GM18909 (cell line): ENCODE data around the gene ARID1B.

ENCODE experiments used
- ATAC-seq: cut with Tn5 transposase; IDR thresholded peaks from one replicate; pipeline ENCODE4 v1.9.1; 2021; ENCODE audit warnings: mild to moderate bottlenecking; ENCODE audit not compliant: unreplicated experiment, poor library complexity

Gene ARID1B

GRCh38 chr6:156848533-156848932 is 71.4 kb downstream of the ARID1B start:
- ATAC-seq, result no peak

- ATAC-seq, result no peak
These were observed 72.6 kb downstream of the ARID1B start for GRCh38 chr6:156849806-156850205.

GRCh38 chr6:156850353-156850752 is 73.2 kb downstream of the ARID1B start:
- ATAC-seq, result no peak

GRCh38 chr6:156851454-156851921 is 74.3 kb downstream of the ARID1B start:
- peak; percentile 37 for ATAC-seq

DNA sequence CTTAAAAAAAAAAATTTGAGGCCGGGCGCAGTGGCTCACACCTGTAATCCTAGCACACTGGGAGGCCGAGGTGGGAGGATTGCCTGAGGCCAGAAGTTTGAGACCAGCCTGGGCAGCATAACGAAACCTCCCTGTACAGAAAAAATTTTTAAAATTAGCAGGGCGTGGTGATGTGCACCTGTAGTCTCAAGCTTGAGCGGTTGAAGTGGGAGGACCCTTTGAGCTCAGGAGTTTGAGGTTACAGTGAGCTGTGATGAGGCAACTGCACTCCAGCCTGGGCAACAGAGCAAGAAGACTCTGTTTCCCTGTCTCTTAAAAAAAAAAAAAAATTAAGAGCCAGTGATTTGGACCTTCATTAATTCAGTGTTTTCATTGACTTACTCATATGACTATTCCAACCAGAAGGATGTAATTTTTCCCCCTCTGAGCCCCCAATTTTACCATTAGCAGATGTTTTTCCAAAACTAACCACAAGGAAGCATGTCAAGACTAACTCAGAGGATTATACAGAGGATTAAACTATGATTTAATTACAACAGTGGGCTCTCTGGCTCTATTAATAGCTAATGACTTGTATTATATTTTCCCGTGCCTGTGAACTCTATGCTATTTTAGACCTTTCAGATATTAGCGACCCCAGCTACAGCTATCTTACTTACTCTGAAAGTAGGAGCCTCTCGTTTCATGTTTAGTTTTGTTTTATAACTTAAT is 75.1 kb downstream of the ARID1B start:
- peak; percentile 71 for ATAC-seq

- no peak for ATAC-seq
These were observed 75.7 kb downstream of the ARID1B start for GRCh38 chr6:156852858-156853216.

GRCh38 chr6:156853733-156854132 is 76.6 kb downstream of the ARID1B start:
- ATAC-seq, result no peak

GRCh38 chr6:156854466-156855161 is 77.4 kb downstream of the ARID1B start:
- no peak for ATAC-seq

DNA sequence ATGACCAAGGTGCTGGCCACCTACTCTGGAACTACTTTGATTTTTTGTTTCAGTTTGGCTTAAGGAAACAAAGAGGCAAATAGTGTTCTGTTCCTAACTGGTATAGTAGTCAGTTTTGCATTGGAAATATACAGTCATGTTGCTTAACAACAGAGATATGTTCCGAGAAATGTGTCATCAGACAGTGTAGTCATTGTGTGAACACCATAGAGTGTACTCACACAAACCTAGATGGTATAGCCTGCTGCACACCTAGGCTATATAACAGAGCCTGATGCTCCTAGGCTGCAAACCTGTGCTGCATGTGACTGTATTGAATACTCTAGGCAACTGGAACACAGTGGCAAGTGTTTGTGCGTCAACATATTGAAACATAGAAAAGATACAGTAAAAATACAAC is 80.4 kb downstream of the ARID1B start:
- peak; percentile 51 for ATAC-seq

GRCh38 chr6:156859686-156860085 is 82.5 kb downstream of the ARID1B start:
- ATAC-seq, result no peak

DNA sequence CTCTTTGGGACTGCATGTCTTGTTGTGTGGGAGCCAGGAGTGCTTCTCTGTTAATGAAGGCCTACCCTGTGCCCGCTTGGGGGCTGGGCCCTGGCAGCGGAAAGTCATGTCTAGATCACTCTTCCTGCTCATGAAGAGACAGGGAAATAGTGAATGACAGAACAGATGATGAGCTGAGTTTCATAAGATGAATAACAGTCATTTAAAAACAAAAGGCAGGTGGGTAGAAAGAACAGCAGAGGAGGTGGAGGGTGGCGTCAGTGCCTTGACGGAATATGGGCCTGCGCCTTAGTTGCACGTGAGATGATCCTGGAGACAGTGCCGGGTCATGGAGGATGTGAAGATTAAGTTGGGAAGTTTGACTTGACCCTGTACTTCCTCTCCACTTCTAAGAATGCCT is 85.5 kb downstream of the ARID1B start:
- no peak for ATAC-seq

DNA sequence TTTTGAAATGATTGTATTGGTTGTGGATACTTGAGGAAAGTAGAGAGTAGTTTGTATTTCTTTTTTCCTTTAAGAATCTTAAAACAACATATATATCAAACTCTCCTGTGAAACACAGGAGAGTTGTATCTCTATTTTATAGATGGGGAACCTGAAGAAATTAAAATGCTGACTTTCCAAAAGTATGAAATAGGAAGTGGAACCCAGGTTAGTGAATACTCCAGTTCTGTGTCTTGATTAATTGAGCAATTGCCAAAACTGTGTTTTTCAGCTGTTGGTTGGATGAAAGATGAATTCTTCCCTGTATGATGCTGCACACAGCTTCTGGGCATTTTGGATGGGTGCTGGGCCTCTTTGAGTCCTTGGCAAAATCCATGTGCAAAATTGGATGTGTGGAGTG is 86.3 kb downstream of the ARID1B start:
- ATAC-seq, result no peak

DNA sequence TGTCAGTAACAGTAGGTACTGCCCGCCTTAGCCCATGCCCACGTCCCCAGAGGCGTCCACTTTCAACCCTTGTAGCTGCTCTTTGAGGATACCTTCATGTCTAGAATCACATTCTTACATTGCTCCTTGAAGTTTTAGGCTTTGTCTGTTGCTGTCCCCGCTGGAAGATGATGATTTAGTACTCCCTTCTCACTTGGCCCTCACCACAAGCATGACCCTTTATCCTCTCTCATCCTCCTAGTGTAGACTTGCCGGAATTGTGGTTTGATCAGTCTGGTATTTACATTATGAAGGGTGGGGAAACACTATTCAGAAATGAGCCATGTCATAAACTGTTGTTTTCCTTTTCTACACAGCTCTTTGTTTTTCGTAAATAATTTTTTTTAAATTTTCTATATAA is 87.4 kb downstream of the ARID1B start:
- ATAC-seq, result no peak

- no peak for ATAC-seq
These were observed 87.9 kb downstream of the ARID1B start for GRCh38 chr6:156865019-156865629.

GRCh38 chr6:156866220-156867015 is 89.2 kb downstream of the ARID1B start:
- peak; percentile 65 for ATAC-seq

DNA sequence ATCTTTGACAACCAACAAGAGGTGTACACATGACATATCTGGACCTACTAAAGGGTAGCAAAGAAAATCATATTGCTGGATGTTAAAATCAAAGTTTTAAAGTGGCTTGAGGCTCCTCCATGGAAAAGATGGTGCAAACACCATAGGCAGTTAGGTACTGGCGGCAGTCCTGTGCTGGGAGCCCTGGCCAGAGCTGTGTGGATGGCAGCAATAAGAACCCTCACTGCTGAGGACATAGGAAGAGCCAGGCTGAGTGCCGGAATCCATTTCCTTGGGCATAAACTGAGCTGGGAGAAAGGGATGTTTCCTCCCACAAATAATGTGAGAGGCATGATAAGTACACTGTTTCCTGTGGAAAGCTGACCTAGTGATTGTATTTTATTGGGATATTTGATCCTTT is 89.9 kb downstream of the ARID1B start:
- no peak for ATAC-seq

DNA sequence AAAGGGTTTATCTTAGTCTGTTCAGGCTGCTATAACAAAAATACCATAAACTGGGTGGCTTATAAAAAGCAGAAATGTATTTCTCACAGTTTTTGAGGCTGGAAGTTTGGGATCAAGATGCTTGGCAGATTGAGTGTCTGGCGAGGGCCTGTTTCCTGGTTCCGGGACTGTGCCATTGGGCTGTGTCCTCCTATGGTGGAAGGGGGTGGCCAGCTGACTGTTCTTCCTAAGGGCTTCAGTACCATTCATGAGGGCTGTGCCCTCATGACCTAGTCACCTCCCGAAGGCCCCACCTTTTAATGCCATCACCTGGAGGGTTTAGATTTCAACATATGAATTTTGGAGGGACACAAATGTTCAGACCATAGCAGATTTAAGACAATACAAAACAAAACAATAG is 91.2 kb downstream of the ARID1B start:
- ATAC-seq, result no peak

DNA sequence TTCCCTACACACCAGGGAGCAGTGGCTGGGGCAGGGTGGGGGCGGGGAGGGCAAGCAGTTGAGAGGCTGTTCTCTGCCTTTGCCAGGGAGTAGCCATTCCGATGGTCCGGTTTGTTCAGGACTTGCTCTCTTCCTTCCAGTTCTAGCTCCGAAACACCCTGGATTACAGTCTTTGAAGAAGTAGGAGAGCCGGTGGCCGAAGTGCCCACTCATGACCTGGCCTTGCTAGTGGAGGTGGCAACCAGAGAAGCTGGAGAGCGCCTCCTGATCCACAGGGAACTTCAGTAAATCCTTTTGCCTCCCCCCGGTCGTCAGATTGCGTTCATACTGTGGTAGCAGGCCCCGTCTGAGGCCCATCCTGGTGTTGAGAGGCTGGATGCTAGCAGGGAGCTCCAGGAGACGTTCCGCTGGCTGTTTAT is 92.8 kb downstream of the ARID1B start:
- ATAC-seq, result no peak

GRCh38 chr6:156870924-156871539 is 93.9 kb downstream of the ARID1B start:
- no peak for ATAC-seq

DNA sequence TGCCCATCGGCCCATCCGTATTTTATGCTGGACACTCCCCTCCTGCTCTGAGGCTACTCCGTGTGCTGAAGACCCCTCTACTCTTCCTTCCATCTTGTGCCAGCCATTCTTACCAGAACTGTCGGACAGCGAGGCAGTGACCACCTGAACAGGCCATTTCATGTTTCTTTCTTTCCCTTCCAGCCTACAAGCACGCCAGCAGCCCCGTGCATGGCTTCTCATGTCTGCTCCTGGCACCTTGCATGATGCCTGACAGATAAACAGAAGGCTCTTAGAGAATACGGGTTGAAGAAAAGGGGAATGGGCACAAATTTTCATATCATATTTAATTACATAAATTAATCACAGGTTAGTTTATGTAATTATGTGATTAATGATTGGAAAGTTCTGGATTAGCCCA is 95.7 kb downstream of the ARID1B start:
- ATAC-seq, result no peak
